Tibial nerve (tissue), 4 donors: ENCODE measurements around the gene LDHA.
A peak's percentile ranks its signal among the peaks of the same experiment; 100 is the strongest.

ENCODE experiments used
- EP300 ChIP-seq, 2 donors: sonication (generic); formaldehyde crosslinking; IDR thresholded peaks; one replicate each; pipeline ENCODE4 v1.6.1; 2017; ENCODE audit warnings: antibody characterized with exemption in 2 of 2, mild to moderate bottlenecking in 1 of 2
- POLR2A ChIP-seq, 2 donors: fragments of 450-650 bp; IDR thresholded peaks; one replicate each; pipeline ENCODE4 v1.6.1; 2017; ENCODE audit warnings: antibody characterized with exemption in 2 of 2, mild to moderate bottlenecking in 2 of 2, moderate library complexity in 2 of 2
- TF ChIP-seq, protein P1 (sequence below), 5 experiments: fragments of 200-600 bp in 3 of 5; fragments of 450-650 bp in 2 of 5; sonication (generic) in 3 of 5; IDR thresholded peaks; one replicate each; pipeline ENCODE4 v1.5.1; 2016 to 2019; ENCODE audit warnings: antibody characterized with exemption in 5 of 5, mild to moderate bottlenecking in 3 of 5, moderate library complexity in 2 of 5

DNA sequence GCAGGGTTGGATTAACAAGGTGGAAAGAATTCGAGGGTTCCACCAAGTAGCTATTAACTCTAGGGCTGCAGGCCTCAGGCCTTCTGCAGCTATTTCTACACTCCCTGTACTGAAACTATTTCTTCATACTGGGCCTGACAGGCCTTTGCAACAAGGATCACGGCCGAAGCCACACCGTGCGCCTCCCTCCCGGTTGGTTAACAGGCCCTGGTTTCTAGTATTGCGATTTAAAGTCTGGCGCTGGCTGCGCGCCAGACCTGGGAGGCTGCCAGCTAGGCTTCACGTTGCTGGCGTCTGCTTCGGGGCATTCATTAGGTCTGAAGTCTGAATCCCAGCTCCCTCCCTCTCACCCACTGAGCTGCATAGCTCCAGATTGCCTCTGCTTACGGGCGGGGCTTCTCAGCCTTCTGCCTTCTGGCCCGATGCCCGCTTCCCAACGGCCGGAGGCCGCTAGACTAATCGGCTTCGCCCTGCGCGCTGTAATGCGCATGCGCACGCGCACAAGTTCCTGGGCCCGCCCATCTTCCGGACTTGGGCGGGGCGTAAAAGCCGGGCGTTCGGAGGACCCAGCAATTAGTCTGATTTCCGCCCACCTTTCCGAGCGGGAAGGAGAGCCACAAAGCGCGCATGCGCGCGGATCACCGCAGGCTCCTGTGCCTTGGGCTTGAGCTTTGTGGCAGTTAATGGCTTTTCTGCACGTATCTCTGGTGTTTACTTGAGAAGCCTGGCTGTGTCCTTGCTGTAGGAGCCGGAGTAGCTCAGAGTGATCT, 1.6 kb downstream of the LDHA start:
- TF ChIP-seq, protein P1, sequence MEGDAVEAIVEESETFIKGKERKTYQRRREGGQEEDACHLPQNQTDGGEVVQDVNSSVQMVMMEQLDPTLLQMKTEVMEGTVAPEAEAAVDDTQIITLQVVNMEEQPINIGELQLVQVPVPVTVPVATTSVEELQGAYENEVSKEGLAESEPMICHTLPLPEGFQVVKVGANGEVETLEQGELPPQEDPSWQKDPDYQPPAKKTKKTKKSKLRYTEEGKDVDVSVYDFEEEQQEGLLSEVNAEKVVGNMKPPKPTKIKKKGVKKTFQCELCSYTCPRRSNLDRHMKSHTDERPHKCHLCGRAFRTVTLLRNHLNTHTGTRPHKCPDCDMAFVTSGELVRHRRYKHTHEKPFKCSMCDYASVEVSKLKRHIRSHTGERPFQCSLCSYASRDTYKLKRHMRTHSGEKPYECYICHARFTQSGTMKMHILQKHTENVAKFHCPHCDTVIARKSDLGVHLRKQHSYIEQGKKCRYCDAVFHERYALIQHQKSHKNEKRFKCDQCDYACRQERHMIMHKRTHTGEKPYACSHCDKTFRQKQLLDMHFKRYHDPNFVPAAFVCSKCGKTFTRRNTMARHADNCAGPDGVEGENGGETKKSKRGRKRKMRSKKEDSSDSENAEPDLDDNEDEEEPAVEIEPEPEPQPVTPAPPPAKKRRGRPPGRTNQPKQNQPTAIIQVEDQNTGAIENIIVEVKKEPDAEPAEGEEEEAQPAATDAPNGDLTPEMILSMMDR (IDR thresholded peaks at IDR 0.05) = no peak
- TF ChIP-seq EP300 (IDR thresholded peaks at IDR 0.05) (peak; percentile 95 to 97), POLR2A (IDR thresholded peaks at IDR 0.05) (peak; percentile 73 to 85)
